Epithelial cell of proximal tubule (primary cell): ENCODE data around the gene ANAPC1. TPM values are rescaled to one million over a fixed set of nuclear protein-coding genes. Genes with fewer than 3 reads are reported as not detected.

Source experiments
- DNase-seq: peaks from one replicate; pipeline ENCODE4 v3.0.0-alpha.2; 2011; ENCODE audit warnings: low read depth
- H3K4me3 ChIP-seq: 2 replicates; pipeline ENCODE4 v1.5.1; 2011; ENCODE audit warnings: low read depth, mild to moderate bottlenecking, low read length
- CTCF ChIP-seq: conservative IDR thresholded peaks from 2 replicates; pipeline ENCODE4 v1.5.1; 2012; ENCODE audit warnings: low read depth, mild to moderate bottlenecking, low read length
- total RNA-seq: library from RNA; depleted of rRNA; stranded (reverse); fragments of >200 nt; gene quantifications from 2 replicates; pipeline ENCODE4 v1.2.3, GENCODE V29; 2015

Gene ANAPC1
- total RNA-seq = 49.2 and 53.8 TPM in 2 replicates

DNA sequence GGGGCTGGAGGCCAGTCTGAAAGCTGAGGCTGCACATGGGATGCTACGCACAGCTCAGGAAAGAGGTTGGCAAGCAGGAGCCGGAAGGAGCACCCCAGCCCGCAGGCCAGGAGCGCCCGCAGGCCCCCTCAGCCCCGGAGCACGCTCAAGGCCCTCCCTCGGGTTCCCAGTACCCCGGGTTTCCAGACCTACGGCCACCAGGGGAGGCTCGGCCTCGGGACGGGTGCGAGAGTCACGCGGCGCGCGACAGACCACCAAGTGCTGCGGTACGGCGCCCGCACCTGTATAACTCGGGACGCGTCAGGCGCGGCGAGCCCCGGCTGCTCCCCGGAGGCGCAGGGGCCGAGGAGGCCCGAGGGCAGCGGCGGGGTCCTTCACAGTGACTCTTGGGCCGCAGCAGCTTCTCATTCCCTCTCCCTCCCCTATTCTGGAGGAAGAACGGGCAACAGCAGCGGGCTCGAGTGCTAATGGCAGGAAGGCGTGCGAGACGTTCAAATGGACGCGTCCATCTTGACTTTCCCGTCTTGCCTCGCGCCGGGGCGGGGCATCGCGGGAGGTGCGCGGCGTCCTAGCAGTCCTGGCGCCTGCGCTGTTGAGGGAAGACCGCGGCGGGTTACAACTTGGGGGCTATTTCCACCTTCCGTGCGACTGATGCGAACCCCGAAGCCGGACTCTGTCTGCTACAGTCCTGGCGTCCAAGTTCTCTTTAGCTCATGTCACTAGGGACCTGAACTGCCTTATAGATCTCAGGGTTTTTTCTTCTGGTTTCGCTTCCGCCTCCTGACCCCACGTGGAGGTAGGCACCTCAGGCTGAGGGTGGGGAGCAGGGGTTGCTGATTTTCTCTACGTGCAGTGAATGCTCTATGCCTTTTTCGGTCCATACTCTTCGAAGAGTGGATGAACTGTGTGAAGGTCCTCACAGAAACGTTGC, at the start of gene ANAPC1:
ANAPC1 (minus strand) TSS at position 533 of the 931 bp plus-strand sequence. CDS start 3,368 bp downstream, outside the sequence.
- no peak for TF ChIP-seq CTCF
- peak within 1 kb of the TSS; percentile 98 for H3K4me3 ChIP-seq
- DNase-seq = no peak

GRCh38 chr2:111932841-111933291, 48.9 kb upstream of the ANAPC1 start:
- TF ChIP-seq CTCF = no peak
- DNase-seq = no peak
- no peak overlapping the region for H3K4me3 ChIP-seq

GRCh38 chr2:111930875-111931274, 46.9 kb upstream of the ANAPC1 start:
- peak; percentile 82 for DNase-seq
- H3K4me3 ChIP-seq = no peak overlapping the region
- TF ChIP-seq CTCF = no peak

DNA sequence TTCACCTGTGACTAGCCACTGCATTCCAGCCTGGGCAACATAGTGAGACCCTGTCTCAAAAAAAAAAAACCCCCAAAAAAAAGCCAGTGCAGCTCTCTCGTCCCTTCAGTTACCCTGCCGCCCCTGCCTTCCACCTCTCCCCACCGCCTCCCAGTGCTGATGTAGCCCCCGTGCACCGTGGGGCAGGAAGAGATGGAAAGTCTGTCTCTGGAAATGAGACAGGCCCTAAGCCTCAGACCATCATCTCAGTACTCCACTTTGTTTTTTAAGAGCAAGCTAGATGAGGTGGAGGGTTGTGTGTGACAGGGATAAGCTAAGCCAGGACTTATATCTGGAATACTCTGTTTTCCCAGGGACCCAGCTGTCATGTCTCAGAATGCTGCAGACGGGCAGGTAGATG, 46.4 kb upstream of the ANAPC1 start:
- no peak for TF ChIP-seq CTCF
- DNase-seq = no peak
- no peak overlapping the region for H3K4me3 ChIP-seq

GRCh38 chr2:111927723-111928122, 43.7 kb upstream of the ANAPC1 start:
- no peak for TF ChIP-seq CTCF
- no peak for DNase-seq

DNA sequence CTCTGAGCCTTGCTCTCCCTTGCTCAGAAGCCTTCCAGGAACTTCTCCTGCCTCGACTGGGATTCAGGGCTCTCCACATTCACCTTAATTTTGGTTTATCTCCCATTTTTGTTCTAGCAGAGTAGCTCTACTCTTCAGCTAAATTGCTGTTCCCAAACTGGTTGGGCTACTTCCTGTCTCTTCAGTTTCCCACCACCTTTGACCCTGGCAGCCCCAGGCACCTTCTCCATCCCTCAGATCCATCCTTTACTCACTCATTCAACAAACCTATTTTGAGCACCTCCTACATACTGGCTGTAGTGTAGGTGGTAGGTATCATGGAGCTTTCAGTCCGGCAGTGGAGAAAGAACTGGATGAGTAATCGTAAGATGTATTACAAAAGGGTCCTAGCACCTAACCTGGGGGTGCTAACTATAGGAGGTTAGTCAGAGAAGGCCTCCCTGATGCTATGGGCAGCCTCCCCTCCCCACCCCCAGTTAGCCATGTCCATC, 40.7 kb upstream of the ANAPC1 start:
- no peak for TF ChIP-seq CTCF
- H3K4me3 ChIP-seq = no peak overlapping the region
- DNase-seq = no peak

More at GRCh38 chr2:111927723-111928122, 43.7 kb upstream of the ANAPC1 start:
- H3K4me3 ChIP-seq = no peak overlapping the region
